NCI-H2227 treated with DMSO at 0.1 percent for 48 hours (cell line): ENCODE data around the gene CFAP299.
A peak's percentile ranks its signal among the peaks of the same experiment; 100 is the strongest.
"Not testable (repeated sequence)": the region's sequence is repeated elsewhere in the genome, so short reads cannot be mapped to it uniquely, and the experiment has no call there.

Source experiments
- DNase-seq: peaks from one replicate; lab custom pipeline; 2025; lab: John Stamatoyannopoulos, UW

Gene CFAP299

DNA sequence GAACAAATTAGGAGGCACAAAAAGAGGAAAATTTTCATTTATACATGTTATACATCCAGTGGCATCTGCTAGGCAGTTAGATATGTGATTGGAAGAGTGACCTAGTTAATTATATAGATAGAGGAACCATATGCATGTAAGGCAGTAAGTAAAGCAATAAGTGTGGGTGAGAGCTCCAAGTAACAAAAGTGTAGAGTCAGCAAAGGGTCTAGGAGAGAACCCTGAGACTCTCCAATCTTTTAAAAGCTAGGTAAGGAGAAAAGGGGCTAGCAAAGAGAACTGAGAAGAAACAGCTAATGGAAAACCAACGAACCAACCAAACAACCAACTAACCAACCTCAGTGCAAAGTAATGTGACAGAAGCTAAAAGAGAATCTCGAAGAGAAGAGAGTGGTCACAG, 3.8 kb upstream of the CFAP299 start:
- no peak for DNase-seq

DNA sequence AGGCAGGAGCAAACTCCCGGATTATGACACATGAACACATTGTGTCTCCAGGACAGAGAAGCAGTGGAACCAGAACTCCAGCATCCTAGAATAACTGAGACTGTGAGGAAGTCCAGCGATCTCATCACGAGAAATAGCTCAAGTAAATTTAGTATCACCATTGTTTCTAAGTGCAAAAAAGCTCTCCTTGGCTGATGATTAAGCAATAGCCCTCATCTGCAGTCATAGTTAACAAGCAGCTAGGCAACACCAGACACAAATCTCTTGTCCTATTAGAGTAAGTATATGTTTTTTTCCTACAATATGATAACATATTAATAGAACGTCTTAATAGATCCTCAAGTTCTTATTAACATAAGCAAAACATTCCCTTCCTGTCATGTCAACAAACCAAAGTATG, 2.4 kb upstream of the CFAP299 start:
- no peak for DNase-seq

DNA sequence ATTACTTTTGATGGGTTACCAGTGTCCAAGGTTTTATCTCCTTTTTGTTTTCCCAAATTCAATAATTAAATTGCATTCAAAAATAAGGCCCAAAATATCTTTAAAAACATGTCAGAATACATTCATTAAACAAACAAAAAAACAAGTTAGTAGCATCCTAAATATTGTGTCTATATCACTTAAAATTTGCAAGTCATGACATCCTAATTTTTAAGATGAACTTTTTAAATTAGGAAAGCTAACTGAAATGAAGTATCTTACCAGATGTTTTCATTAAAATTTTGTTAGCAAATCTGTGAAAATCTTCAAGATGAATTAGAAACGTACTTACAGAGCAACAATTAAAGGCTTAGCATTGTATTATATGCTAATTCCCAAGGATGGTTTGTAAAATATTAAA, 962 bp upstream of the CFAP299 start:
- DNase-seq = no peak

DNA sequence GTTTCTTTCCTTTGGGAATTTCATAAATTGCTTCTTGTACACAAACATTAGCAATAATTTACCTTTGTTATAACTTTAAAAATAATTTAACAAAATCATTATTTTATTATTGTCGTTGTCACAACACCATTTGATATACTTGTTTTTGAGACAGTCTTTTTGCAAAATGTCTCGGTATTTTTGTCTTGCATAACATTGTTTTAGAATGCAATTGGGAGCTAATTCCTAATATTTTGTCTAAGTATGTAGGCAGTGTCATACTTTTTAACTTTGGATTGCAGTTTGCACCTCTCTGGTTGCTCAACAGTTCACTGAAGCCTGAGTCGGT, 340 bp upstream of the CFAP299 start:
- no peak for DNase-seq

GRCh38 chr4:80336582-80336981, 1.1 kb downstream of the CFAP299 start:
- DNase-seq = no peak

GRCh38 chr4:80340036-80340435, 4.5 kb downstream of the CFAP299 start:
- DNase-seq = no peak

GRCh38 chr4:80342684-80343083, 7.2 kb downstream of the CFAP299 start:
- not testable (repeated sequence) for DNase-seq

GRCh38 chr4:80343887-80344286, 8.4 kb downstream of the CFAP299 start:
- no peak for DNase-seq

DNA sequence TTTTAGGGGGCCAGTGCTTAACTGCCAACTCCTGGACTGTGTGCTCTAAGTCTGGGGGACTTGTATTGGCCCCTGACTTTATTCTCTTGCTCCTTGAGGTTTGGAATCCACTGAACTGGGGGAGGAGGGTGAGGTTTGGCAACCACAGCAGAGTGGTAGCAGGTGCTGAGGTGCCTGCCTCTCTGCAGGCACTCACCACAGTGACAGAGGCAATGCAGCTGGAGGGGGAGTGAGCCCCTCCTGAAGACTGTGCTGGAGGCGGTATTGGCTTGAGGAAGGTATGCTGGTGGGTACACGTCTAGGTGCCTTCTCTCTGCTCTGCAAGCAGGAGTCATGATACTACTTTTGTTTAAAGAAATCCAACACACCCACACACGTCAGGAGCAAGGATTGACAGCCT, 24.6 kb downstream of the CFAP299 start:
- no peak for DNase-seq

- no peak for DNase-seq
These were observed 25.4 kb downstream of the CFAP299 start for GRCh38 chr4:80360900-80361299.

DNA sequence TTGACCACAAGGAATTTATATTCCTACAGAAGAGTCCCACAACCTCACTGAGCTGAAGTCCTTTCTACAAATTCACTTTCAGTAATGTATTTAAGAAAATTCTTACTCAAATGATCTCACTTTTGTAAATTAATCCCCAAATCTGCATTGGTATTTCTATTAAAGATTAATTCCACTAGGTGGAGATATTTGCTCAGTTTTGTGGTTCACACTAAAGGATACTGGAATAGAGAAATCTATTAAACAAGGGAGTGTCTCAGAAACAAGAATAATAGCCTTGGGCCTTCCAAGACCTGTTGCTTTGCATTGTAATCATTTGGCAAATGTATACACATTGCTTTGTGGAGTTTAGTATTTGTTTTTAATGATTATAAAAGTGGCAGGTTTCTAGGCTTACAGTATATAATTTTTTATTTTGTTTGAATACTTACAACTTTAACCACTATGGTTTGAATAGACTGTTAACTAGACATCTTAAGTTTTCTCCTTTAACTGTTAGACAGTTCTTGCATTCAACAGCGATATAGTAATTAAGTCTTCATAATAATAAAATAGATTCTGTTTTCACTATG, 25.9 kb downstream of the CFAP299 start:
- DNase-seq = peak; percentile 27

- peak; percentile 45 for DNase-seq
These were observed 27.1 kb downstream of the CFAP299 start for GRCh38 chr4:80362578-80363181.

DNA sequence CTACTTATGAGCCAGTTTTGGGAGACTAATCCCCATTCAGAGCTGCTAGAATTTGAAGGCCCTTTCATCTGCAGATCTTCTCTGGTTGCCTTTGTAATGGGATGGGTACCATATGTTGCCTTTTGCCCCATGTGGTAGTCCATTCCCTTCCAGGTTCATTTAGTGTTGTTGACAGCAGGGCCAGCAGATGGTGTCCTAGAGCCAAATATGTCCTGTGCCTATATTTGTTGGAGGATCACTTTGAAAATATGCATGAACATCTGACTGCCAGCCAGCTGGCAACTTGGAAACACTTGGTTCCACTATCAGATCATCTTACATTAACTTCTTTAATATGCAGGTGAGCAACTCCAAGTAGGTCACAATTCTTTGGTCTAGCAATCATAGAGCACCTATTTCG, 30.4 kb downstream of the CFAP299 start:
- peak; percentile 24 for DNase-seq

DNA sequence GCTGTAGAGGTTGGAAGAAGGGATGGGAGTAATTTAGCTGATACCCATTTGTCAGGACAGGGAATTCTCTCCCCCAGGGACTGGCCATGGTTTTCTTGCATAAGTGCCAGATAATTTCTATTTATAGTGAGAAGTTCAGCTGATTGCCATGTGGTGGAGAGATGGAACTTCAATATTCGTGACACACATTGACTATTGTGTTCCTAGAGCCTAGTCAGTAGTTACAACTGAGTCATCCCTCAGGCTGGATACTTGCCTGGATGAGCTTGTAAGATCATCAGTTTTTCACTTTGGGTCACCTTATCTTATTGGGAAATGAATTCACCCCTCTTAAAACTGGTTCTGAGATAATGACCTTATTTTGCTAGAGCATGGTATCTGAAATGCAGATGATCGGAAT, 32.2 kb downstream of the CFAP299 start:
- no peak for DNase-seq

DNA sequence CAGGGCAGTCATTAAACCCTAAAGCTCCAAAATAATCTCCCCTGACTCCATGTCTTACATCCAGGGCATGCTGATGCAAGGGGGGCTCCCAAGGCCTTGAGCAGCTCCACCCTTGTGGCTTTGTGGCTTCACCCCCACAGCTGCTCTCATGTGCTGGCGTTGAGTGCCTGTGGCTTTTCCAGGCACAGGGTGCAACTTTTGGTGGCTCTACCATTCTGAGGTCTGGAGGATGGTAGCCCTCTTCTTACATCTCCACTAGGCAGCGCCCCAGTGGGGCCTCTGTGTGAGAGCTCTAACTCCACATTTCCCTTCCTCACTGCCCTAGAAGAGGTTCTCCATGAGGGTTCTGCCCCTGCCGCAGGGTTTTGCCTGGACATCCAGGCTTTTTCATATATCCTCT, 35.1 kb downstream of the CFAP299 start:
- DNase-seq = no peak

- no peak for DNase-seq
These were observed 35.5 kb downstream of the CFAP299 start for GRCh38 chr4:80371046-80371445.

- no peak for DNase-seq
These were observed 38.6 kb downstream of the CFAP299 start for GRCh38 chr4:80374180-80374579.

GRCh38 chr4:80382090-80382832, 46.7 kb downstream of the CFAP299 start:
- DNase-seq = no peak

- no peak for DNase-seq
These were observed 50.1 kb downstream of the CFAP299 start for GRCh38 chr4:80385397-80386280.

DNA sequence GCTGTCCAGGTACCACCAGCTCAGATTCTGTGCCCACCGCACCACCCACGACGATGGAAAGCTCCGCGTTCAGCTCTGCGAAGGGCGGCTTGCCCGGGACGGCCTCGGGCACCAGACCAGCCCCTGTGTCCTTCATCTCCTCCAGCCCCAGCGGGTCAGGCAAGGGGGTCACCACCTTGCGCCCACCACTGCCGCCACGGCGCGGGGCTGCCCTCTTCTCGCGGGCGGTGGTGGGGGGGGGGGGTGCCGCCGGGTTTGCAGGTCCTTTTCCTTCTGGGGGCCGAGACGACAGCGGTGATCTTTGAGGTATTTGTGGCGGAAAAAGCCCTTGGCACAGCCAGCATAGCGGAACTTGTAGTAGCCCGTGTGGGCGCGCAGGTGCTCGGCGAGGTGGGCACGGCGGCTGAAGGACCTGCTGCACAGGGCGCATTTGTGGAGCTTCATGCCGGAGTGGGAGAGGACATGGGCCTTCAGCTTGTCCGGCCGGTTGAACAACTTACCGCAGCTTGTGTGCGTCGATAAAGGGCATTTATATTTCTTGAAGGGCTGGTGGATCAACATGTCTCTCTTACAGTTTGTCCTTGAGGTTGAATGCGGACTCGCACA, 50.9 kb downstream of the CFAP299 start:
- DNase-seq = no peak

DNA sequence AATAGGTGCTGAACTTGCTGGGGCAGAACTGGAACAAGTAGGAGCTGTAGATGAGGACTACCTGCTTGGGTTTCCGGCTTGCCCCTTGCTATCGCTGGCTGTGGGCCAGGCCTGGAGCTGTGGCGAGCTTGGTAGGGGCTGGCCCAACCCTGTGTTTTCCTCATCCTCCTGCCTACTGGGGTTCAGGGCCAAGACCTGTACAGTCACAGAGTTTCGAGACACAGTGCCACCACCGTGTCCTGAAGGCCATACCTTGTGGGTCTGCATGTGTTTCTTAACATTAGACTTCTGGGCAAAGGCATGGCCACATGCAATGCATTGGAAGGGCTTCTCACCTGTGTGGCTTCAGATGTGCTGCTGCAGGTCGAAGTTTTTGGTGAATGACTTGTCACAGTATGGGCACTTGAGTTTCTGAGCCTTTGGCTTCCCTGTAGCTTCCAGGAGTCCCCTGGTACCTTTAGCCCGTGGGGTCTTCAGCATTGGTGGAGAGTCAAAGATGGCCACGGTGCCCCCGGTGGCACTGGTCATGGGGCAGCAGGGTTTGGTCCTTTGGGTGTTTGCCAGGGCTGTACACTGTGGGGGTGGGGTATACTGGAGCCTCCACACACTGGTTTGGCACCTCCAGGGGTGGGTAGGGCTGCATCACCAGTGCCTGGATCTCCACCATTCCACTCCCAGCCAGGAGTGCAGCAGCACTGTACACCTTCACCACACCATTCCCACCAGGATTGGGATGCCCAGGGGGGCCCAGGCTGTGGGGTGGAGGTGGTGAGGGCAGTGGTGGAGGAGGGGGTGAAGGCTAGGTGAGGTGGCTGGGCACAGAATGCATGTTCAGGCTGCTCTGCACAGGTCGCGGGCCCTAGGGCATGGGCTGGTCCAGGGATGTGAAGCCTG, 52.1 kb downstream of the CFAP299 start:
- DNase-seq = no peak
